Right lobe of liver (tissue), 4 donors: ENCODE data around the gene TNIP2.

Source experiments
- POLR2A ChIP-seq: fragments of 450-650 bp; IDR thresholded peaks from one replicate; pipeline ENCODE4 v1.6.1; 2017; ENCODE audit warnings: antibody characterized with exemption, mild to moderate bottlenecking
- TF ChIP-seq, protein P1 (sequence below), 4 donors: fragments of 200-600 bp in 3 of 4; fragments of 450-650 bp in 1 of 4; IDR thresholded peaks; one replicate each; pipeline versions ENCODE4 v1.5.1 to v1.8.0; 2016 to 2022; ENCODE audit warnings: antibody characterized with exemption in 4 of 4, mild to moderate bottlenecking in 2 of 4
- donor health status: DM: no; HTN: no; CAD: no.
- donor health status: DM: no; HTN: no; CAD: no.
- donor health status: DM: no; HTN: yes; CAD: no.

DNA sequence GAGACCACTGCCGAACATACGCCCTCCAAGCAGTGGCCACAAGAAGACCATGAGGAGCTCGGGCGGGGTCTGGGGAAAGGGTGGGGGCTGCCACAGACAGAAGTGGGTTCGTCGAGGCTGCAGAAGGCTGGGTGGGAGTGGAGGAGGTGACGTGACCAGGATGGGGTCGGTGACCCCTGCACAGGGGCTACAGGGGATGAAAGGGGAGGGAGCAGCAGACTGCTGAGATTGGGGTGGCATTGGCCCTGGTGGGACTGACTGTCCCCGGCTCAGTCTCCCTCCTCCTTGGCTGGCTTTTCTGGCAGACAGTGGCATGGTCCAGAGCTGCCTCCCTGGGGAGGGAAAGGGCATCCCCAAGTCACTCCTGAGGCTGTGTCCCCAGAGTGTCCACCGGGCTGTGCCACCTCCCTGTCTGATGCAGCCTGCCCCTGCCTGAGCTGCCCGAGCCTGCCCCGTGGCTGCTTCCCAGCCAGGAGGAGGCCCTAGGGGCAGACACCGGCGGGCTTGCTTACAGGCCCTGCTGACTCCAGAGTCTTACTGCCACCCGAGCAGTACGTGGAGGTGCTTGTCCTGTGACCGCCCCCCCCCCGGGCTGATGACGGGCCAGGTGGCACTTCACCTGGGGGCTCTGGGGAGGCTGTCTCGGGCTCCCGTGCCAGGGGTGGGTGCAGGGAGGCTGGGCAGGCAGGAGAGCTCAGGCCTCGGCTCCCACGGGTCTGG is 44.0 kb upstream of the TNIP2 start:
- TF ChIP-seq POLR2A = no peak
- TF ChIP-seq, protein P1, sequence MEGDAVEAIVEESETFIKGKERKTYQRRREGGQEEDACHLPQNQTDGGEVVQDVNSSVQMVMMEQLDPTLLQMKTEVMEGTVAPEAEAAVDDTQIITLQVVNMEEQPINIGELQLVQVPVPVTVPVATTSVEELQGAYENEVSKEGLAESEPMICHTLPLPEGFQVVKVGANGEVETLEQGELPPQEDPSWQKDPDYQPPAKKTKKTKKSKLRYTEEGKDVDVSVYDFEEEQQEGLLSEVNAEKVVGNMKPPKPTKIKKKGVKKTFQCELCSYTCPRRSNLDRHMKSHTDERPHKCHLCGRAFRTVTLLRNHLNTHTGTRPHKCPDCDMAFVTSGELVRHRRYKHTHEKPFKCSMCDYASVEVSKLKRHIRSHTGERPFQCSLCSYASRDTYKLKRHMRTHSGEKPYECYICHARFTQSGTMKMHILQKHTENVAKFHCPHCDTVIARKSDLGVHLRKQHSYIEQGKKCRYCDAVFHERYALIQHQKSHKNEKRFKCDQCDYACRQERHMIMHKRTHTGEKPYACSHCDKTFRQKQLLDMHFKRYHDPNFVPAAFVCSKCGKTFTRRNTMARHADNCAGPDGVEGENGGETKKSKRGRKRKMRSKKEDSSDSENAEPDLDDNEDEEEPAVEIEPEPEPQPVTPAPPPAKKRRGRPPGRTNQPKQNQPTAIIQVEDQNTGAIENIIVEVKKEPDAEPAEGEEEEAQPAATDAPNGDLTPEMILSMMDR (IDR thresholded peaks at IDR 0.05) = no peak
